ENCODE measurements around the gene PIGX. TPM values are rescaled to one million over a fixed set of nuclear protein-coding genes. Genes with fewer than 3 reads are reported as not detected.
A peak's percentile ranks its signal among the peaks of the same experiment; 100 is the strongest.

The PIGX gene
- total RNA-seq, 6 donors from 2014 or later: 9.4 to 19.5 (median 17.4) TPM

DNA sequence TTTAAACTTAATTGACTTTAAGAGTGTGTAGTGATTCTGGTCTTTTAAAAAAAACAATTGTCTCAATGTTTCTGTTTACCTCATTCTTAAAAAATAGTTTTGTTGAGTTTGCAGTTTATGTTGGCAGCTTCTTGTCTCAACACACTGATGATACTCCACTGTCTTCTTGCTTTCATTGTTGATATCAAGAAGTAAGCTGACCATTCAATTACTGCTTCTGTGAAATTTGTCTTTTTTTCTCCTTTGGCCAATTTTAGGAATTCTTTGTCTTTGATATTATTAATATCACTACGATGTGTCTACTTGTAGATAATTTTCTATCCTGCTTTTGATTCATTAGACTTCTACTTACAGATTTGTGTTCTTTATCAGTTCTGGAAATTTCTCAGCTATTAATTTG, 58.9 kb downstream of the PIGX start:
- TF ChIP-seq POLR2A (IDR thresholded peaks at IDR 0.05): no peak
- no peak for TF ChIP-seq POLR2AphosphoS5 (IDR thresholded peaks at IDR 0.05)
- TF ChIP-seq, protein P1, sequence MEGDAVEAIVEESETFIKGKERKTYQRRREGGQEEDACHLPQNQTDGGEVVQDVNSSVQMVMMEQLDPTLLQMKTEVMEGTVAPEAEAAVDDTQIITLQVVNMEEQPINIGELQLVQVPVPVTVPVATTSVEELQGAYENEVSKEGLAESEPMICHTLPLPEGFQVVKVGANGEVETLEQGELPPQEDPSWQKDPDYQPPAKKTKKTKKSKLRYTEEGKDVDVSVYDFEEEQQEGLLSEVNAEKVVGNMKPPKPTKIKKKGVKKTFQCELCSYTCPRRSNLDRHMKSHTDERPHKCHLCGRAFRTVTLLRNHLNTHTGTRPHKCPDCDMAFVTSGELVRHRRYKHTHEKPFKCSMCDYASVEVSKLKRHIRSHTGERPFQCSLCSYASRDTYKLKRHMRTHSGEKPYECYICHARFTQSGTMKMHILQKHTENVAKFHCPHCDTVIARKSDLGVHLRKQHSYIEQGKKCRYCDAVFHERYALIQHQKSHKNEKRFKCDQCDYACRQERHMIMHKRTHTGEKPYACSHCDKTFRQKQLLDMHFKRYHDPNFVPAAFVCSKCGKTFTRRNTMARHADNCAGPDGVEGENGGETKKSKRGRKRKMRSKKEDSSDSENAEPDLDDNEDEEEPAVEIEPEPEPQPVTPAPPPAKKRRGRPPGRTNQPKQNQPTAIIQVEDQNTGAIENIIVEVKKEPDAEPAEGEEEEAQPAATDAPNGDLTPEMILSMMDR (IDR thresholded peaks at IDR 0.05): no peak
- no peak for TF ChIP-seq EP300 (IDR thresholded peaks at IDR 0.05)
- peaks cover 9 to 23% (median 16%) of the 10 kb centered on the region in 4 donors for H3K4me1 ChIP-seq
- H3K27me3 ChIP-seq: no peaks in the 10 kb centered on the region

DNA sequence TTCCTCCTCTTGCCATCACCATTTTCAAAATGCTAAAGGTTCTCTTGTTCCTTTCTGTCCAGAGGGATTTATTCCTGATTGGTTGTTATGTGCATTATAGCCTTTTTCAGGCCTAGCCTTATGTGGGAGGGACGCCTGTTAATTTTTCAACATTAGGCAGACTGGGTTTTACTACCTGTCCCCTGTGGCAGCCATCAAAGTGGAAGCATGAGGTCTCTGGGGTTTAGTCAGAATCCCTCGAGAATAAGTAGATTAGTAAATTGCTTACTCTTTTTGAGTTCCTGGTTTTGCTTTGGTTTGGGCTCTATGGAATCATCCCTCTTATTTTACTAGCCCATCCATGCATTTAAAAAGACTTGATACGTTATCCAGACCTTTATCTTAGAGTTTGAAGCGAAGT, 59.9 kb downstream of the PIGX start:
- DNase-seq: no peak

More for the DNA sequence above, 58.9 kb downstream of the PIGX start:
- no peak overlapping the region for H3K4me3 ChIP-seq
- H3K36me3 ChIP-seq: peaks cover 0 to 9% (median 3%) of the 10 kb centered on the region in 4 donors
- no peaks in the 10 kb centered on the region for H3K9me3 ChIP-seq
- ATAC-seq (ENCODE audit: low FRiP score in 2 of 2): no peak
- DNase-seq: no peak
- WGBS, 2 donors: 93% methylated on average over 1 of the region's 1 CpG
- no peak overlapping the region for H3K27ac ChIP-seq

DNA sequence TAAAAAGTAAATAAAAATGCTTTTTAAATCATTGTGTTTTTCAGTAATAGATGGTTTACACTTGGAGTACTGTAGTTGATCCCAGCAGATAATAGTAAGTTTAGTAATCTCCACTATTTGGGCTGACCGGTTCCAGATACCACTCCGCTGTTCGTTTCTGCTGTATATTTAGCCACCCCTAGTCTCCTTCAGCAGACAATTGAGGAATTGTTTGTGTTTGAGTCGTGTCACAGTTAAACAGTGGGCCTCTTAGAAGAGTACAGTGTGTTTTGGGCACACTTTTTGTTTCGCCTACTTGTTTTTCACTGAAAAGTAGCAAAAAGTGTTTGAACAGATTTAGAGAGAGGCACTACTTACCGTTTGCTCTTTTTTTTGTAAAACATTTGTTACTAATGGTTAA, 60.7 kb downstream of the PIGX start:
- DNase-seq (no peak), ATAC-seq (ENCODE audit: low FRiP score in 2 of 2) (no peak)
- H3K9me3 ChIP-seq: no peaks in the 10 kb centered on the region
- peaks cover 9 to 23% (median 16%) of the 10 kb centered on the region in 4 donors for H3K4me1 ChIP-seq
- H3K36me3 ChIP-seq: peaks cover 0 to 9% (median 3%) of the 10 kb centered on the region in 4 donors
- H3K27ac ChIP-seq: no peak overlapping the region
- WGBS, 2 donors: 70 to 71% methylated on average over 6 of the region's 6 CpGs
- H3K27me3 ChIP-seq: no peaks in the 10 kb centered on the region
- TF ChIP-seq EP300 (IDR thresholded peaks at IDR 0.05): no peak
- TF ChIP-seq POLR2A (IDR thresholded peaks at IDR 0.05): no peak
- no peak for TF ChIP-seq POLR2AphosphoS5 (IDR thresholded peaks at IDR 0.05)
- TF ChIP-seq, protein P1 (IDR thresholded peaks at IDR 0.05): no peak
- H3K4me3 ChIP-seq: no peak overlapping the region

More for the DNA sequence above, 59.9 kb downstream of the PIGX start:
- WGBS, 2 donors: 86 to 88% methylated on average over 4 of the region's 4 CpGs
- Histone ChIP-seq H3K36me3 (peaks cover 0 to 9% (median 3%) of the 10 kb centered on the region in 4 donors), H3K4me3 (no peak overlapping the region), H3K27ac (no peak overlapping the region), H3K9me3 (no peaks in the 10 kb centered on the region), H3K27me3 (no peaks in the 10 kb centered on the region), H3K4me1 (peaks cover 9 to 23% (median 16%) of the 10 kb centered on the region in 4 donors)
- ATAC-seq (ENCODE audit: low FRiP score in 2 of 2): no peak
- TF ChIP-seq, protein P1 (IDR thresholded peaks at IDR 0.05): no peak

DNA sequence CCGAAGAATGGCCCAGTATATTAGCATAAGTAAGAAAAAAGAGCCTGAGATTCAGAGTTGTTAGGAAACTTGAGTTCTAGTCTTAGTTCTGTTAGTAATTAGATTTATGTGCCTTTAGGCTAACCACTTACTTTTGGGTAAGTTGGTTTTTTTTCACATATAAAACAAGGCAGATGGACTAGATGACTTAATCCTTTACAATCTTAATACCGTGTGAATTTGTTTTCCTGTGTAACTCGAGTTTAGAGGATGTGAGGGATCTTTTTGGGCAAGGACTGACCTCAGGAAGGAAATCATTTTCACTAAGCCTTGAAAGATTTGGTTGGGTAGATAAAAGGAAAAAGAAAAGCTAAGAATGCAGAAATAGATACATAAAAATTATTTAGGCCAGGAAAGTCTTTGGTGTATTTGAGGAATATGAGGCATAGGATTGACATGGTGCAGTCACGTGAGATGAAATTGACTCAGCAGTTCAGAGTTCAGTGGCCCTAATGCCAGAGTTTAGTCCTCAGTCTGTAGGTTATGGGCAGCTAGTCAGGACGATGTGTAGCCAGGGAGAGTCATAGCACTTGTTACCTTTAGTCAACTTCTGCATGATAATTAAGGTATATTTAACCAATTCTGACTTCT, 62.1 kb downstream of the PIGX start:
- no peak overlapping the region for H3K27ac ChIP-seq
- peaks cover 0 to under 1% (median 0%) of the 10 kb centered on the region in 4 donors for H3K36me3 ChIP-seq
- H3K4me3 ChIP-seq: no peak overlapping the region
- no peaks in the 10 kb centered on the region for H3K27me3 ChIP-seq
- no peaks in the 10 kb centered on the region for H3K9me3 ChIP-seq
- ATAC-seq (ENCODE audit: low FRiP score in 2 of 2) (peak in 1 of 2 donors; percentile 51), DNase-seq (no peak)
- H3K4me1 ChIP-seq: peaks cover 9 to 31% (median 19%) of the 10 kb centered on the region in 4 donors
- 55 to 61% methylated on average over 5 of the region's 5 CpGs for WGBS, 2 donors
- TF ChIP-seq EP300 (IDR thresholded peaks at IDR 0.05) (no peak), POLR2AphosphoS5 (IDR thresholded peaks at IDR 0.05) (no peak), POLR2A (IDR thresholded peaks at IDR 0.05) (no peak)
- TF ChIP-seq, protein P1 (IDR thresholded peaks at IDR 0.05): no peak

All from upper lobe of left lung (tissue), 6 donors.